Renal cortical epithelial cell (primary cell): ENCODE measurements around the gene JAZF1. TPM values are rescaled to one million over a fixed set of nuclear protein-coding genes. Genes with fewer than 3 reads are reported as not detected.

Source experiments
- DNase-seq: peaks from one replicate; pipeline ENCODE4 v3.0.0-alpha.2; 2011; ENCODE audit warnings: low read depth
- total RNA-seq: library from RNA; depleted of rRNA; stranded (reverse); fragments of >200 nt; gene quantifications from 2 replicates; pipeline ENCODE4 v1.2.3, GENCODE V29; 2014

Gene JAZF1
- total RNA-seq, result 4.3 and 9.6 TPM in 2 replicates

GRCh38 chr7:28180364-28181147 is at the start of gene JAZF1:
TSS of gene JAZF1 (minus strand) at chr7:28180795.
- no peak for DNase-seq

DNA sequence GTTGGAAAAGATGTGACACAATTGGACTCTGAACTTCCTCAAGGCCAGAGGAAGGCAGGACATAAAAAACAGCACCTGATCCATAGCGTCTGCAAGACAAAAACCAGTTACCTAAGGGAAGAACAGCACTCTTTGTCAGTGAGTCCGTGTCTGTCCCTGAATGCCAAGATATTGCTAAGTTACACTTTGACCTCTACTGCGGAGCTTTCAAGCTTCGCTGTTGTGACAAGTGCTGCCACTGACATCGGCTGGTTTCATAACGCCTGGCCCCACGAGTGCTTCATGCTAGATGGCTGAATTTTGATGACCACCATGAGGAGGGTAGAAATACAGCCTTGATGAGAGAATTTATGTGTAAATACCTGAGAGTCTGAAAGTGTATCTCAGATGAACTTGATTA is 49.7 kb upstream of the JAZF1 start:
- DNase-seq, result no peak

- no peak for DNase-seq
These were observed 47.8 kb upstream of the JAZF1 start for GRCh38 chr7:28228396-28228795.

GRCh38 chr7:28226003-28226402 is 45.4 kb upstream of the JAZF1 start:
- DNase-seq, result no peak

- DNase-seq, result no peak
These were observed 45.0 kb upstream of the JAZF1 start for GRCh38 chr7:28225576-28225975.

DNA sequence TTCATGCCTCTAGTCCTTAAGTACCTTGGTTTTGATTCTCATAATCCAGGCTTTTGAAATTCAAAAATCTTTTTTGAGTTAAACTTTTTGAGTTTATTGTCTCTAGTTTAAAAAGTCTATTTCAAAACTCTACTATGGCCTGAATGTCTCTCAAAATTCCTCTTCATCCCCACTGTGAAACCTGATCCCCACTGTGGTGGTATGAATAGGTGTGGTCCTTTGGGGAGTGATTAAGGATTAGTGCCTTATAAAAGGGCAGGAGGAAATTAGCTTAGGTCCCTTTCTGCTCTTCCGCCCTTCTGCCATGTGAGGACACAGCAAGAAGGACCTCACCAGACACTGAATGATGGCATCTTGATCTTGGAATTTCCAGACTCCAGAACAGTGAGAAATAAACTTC is 44.1 kb upstream of the JAZF1 start:
- DNase-seq, result no peak

GRCh38 chr7:28224172-28224571 is 43.6 kb upstream of the JAZF1 start:
- no peak for DNase-seq

GRCh38 chr7:28222636-28223035 is 42.0 kb upstream of the JAZF1 start:
- DNase-seq, result no peak

GRCh38 chr7:28219793-28220192 is 39.2 kb upstream of the JAZF1 start:
- DNase-seq, result no peak

- no peak for DNase-seq
These were observed 36.5 kb upstream of the JAZF1 start for GRCh38 chr7:28217143-28217542.

DNA sequence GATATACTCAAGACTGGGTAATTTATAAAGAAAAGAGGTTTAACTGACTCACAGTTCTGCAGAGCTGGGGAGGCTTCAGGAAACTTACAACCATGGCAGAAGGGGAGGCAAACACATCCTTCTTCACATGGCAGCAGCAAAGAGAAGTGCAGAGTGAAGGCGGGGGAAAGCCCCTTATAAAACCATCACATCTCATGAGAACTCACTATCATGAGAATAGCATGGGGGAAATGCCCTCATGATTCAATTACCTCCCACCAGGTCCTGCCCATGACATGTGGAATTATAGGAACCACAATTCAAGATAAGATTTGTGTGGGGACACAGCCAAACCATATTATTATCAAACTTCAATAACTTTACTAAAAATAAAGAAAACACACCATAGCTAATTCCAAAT is 30.4 kb upstream of the JAZF1 start:
- DNase-seq, result no peak

DNA sequence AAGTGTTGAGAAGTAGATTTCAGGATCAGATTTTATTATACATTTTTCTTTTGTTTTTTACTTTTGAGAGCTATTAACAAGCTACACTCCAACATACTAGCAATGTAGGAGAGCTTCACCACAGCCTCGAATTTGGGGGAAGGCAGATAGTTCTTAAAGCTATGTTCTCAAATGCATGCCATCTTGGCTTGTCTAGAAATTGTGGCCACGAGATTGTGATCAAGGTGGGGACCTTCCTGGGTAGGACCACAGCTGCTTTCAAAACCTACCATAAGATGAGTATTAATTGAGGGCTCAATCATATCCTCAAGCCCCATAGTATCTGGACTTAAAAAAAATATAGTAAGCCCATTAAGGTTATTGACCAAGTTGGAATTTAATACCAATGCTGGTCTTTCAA is 27.9 kb upstream of the JAZF1 start:
- no peak for DNase-seq

GRCh38 chr7:28207486-28208158 is 27.0 kb upstream of the JAZF1 start:
- peak; percentile 4 for DNase-seq

- DNase-seq, result no peak
These were observed 24.9 kb upstream of the JAZF1 start for GRCh38 chr7:28205506-28205905.

DNA sequence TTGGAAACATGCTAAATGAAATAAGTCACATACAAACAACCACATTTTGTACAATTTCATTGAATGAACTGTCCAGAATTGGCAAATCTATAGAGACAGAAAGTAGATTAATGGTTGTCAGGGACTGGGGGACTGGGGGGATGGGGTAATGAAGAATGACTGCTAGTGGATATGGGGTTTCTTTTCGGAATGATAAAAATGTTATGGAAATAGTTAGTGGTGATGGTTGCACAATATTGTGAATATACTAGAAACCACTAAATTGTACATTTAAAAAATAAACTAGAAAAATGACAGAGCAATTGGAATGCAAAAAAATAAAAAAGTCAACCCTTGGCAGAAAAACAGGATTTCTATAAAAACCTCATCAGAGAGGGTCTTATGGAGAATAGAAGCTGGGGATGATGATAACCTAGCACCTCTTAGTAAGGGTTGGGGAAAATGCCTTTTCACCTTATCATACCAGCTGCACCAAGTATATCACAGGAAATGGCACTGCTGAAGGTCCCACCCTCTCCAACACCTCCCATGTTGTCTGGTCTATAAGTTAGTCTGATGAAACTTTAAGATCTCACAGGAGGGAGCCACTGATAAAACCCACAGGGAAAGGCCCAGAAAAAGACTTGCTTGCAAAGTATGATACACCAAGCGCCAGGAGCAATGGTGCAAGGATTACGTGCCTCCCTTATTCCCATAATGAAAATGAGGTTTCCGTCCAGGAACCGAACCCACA is 23.1 kb upstream of the JAZF1 start:
- no peak for DNase-seq

- no peak for DNase-seq
These were observed 21.6 kb upstream of the JAZF1 start for GRCh38 chr7:28202222-28202621.

- no peak for DNase-seq
These were observed 20.5 kb upstream of the JAZF1 start for GRCh38 chr7:28201131-28201530.

GRCh38 chr7:28200598-28200997 is 20.0 kb upstream of the JAZF1 start:
- no peak for DNase-seq

- no peak for DNase-seq
These were observed 18.5 kb upstream of the JAZF1 start for GRCh38 chr7:28199021-28199510.

- DNase-seq, result no peak
These were observed 15.5 kb upstream of the JAZF1 start for GRCh38 chr7:28195910-28196620.

DNA sequence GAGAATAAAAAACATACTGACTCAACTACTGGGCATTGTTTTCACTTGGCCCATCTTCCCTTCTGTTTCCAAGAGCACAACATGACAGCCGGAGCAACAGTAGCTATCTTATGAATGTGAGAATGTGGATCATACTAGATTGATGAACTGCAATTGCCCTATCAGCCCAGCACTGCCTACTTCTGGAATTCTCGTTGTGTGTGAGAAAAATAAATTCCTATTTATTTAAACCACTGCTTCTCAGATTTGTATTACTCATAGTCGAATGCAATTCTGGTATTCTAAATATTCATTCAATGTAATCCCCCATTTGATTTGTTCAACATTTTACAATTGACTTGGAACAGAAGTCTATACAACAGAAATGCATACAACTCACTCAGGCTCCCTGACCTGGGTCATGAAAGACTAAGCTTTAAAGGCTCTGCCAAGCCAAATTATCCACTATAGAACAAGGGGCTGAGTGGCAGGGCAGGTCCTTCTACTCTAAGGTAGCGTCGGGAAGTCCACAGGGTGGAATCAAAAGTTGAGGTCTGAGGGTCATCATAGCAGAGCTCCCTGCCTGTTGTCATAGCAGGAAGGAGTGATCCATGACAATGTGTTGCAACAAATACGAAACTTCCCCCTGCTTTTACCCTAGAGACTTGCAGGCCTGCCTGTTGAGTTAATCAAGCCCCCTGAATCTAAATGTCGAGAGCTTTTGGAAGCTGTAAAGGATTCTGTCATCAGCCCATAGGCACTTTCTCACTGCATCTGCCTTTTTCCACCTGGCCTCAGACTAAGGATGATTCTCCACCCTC is 12.4 kb upstream of the JAZF1 start:
- DNase-seq, result no peak
